Endodermal cell (in vitro differentiated cells): Measurements from ENCODE around the gene FIGLA. TPM values are rescaled to one million over a fixed set of nuclear protein-coding genes. Genes with fewer than 3 reads are reported as not detected.

Experiments
- DNase-seq: peaks from one replicate; pipeline ENCODE4 v3.0.0-alpha.2; 2017
- H3K27ac ChIP-seq: 2 replicates; pipeline ENCODE4 v1.5.1; 2013; ENCODE audit warnings: mild to moderate bottlenecking, low read depth, low read length, moderate library complexity
- H3K27me3 ChIP-seq: 2 replicates; pipeline ENCODE4 v1.6.1; 2013; ENCODE audit warnings: mild to moderate bottlenecking, low read length, moderate library complexity; ENCODE audit not compliant: insufficient read depth, control insufficient read depth, poor library complexity, severe bottlenecking
- H3K36me3 ChIP-seq: 2 replicates; pipeline ENCODE4 v1.7.0; 2013; ENCODE audit warnings: mild to moderate bottlenecking, low read length, moderate library complexity; ENCODE audit not compliant: control insufficient read depth, insufficient read depth
- H3K4me1 ChIP-seq: one replicate; pipeline ENCODE4 v1.7.0; 2013; ENCODE audit warnings: low read length; ENCODE audit not compliant: control insufficient read depth, insufficient read depth
- H3K4me3 ChIP-seq: 2 replicates; pipeline ENCODE4 v1.5.1; 2013; ENCODE audit warnings: mild to moderate bottlenecking, low read length, moderate library complexity
- H3K9ac ChIP-seq: 2 replicates; pipeline ENCODE4 v1.6.1; 2013; ENCODE audit warnings: mild to moderate bottlenecking, low read length, moderate library complexity; ENCODE audit not compliant: poor library complexity, severe bottlenecking; ENCODE audit errors: extremely low read depth
- H3K9me3 ChIP-seq: 2 replicates; pipeline ENCODE4 v1.6.1; 2013; ENCODE audit warnings: mild to moderate bottlenecking, low read length, moderate library complexity; ENCODE audit not compliant: control insufficient read depth
- H3K27ac Mint-ChIP-seq: 2 replicates; pipeline ENCODE4 v1.8.0; 2020; ENCODE audit warnings: mixed read lengths
- H3K27me3 Mint-ChIP-seq: 2 replicates; pipeline ENCODE4 v1.8.0; 2021; ENCODE audit warnings: mild to moderate bottlenecking, mixed read lengths; ENCODE audit not compliant: insufficient read depth
- H3K36me3 Mint-ChIP-seq: 2 replicates; pipeline ENCODE4 v1.8.0; 2020; ENCODE audit warnings: low read depth, mixed read lengths
- H3K4me1 Mint-ChIP-seq: 2 replicates; pipeline ENCODE4 v1.8.0; 2020; ENCODE audit warnings: mixed read lengths
- H3K4me3 Mint-ChIP-seq: 2 replicates; pipeline ENCODE4 v1.8.0; 2020; ENCODE audit warnings: mild to moderate bottlenecking, moderate library complexity, mixed read lengths
- H3K9me3 Mint-ChIP-seq: 2 replicates; pipeline ENCODE4 v1.8.0; 2020; ENCODE audit warnings: mild to moderate bottlenecking, mixed read lengths
- WGBS, 2 experiments: methylation state at CpG; one replicate each; pipeline versions ENCODE4 v1.1.5 to v1.1.7; 2013; ENCODE audit warnings: missing lambda C conversion rate in 2 of 2, mixed read lengths in 1 of 2; ENCODE audit not compliant: insufficient coverage in 1 of 2, insufficient read length in 1 of 2; 5-methylcytosine and 5-hydroxymethylcytosine counted together
- total RNA-seq, 2 donors: library from RNA; stranded (reverse); fragmentation: NEBNext Ultra II Directional in 1 of 2; extraction: Animal tissue kit (Norgen Biotek cat#: 25700) in 1 of 2; gene quantifications; 2 replicates in 1 of 2; 3 replicates in 1 of 2; pipeline ENCODE4 v1.2.1, GENCODE V29; 2021
- TF ChIP-seq, protein P1 (sequence below): fragments of 200-600 bp; sonication (generic); conservative IDR thresholded peaks from 2 replicates; pipeline ENCODE4 v1.5.0; 2021; ENCODE audit warnings: antibody characterized with exemption, mild to moderate bottlenecking

FIGLA gene
- total RNA-seq, 2 donors from 2014 or later = not detected

DNA sequence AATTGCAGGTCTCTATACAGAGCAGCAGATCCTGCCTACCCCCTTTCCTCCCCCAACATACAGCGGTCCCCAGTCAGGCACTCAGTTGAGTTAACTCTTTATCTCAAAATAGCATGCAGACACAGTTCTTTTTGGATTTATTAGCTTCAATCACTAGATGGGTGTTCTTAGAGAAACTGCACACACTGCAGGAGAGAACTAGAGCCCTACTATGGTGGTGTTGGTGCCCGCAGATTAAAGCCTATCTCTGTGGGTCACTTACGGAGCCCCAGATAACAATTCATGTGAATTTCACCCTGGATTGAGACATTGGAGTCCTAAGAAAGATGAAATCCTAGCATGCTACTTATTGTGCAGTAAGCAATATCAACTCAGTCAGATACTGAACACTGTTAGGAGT lies 34.3 kb downstream of the FIGLA start:
- H3K4me3 Mint-ChIP-seq = no peak overlapping the region
- Histone ChIP-seq H3K4me1 (no peaks in the 10 kb centered on the region), H3K36me3 (no peaks in the 10 kb centered on the region), H3K9ac (no peak overlapping the region), H3K9me3 (no peaks in the 10 kb centered on the region), H3K4me3 (no peak overlapping the region), H3K27ac (no peak overlapping the region), H3K27me3 (peaks cover 6% of the 10 kb centered on the region)
- peaks cover 30% of the 10 kb centered on the region for H3K27me3 Mint-ChIP-seq
- no peaks in the 10 kb centered on the region for H3K36me3 Mint-ChIP-seq
- no peak for DNase-seq
- peaks cover 2% of the 10 kb centered on the region for H3K4me1 Mint-ChIP-seq
- TF ChIP-seq, protein P1, sequence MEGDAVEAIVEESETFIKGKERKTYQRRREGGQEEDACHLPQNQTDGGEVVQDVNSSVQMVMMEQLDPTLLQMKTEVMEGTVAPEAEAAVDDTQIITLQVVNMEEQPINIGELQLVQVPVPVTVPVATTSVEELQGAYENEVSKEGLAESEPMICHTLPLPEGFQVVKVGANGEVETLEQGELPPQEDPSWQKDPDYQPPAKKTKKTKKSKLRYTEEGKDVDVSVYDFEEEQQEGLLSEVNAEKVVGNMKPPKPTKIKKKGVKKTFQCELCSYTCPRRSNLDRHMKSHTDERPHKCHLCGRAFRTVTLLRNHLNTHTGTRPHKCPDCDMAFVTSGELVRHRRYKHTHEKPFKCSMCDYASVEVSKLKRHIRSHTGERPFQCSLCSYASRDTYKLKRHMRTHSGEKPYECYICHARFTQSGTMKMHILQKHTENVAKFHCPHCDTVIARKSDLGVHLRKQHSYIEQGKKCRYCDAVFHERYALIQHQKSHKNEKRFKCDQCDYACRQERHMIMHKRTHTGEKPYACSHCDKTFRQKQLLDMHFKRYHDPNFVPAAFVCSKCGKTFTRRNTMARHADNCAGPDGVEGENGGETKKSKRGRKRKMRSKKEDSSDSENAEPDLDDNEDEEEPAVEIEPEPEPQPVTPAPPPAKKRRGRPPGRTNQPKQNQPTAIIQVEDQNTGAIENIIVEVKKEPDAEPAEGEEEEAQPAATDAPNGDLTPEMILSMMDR = no peak
- H3K27ac Mint-ChIP-seq = no peak overlapping the region
- no peaks in the 10 kb centered on the region for H3K9me3 Mint-ChIP-seq
- WGBS, 2 experiments = 88 to 90% methylated on average over 3 of the region's 3 CpGs

DNA sequence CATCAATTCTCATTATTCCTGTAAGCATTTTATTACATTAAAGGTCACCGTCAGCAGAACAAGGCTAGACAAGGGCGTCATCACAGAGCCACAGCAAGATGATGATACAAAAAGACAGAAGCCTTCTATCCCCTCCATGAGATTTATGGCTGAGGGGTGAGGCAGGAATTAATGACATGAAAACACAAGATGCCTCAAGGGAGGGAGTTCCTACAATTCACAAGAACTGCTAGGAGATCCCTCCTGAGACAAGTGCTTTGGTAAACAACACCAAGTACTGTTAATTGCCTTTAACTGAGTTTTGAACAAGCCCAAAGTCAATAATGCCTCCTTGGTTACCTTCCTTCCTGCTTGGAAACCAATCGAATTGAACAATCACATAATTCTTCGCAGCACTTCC lies 36.5 kb downstream of the FIGLA start:
- Mint-ChIP-seq H3K36me3 (no peaks in the 10 kb centered on the region), H3K4me1 (peaks cover 4% of the 10 kb centered on the region), H3K9me3 (no peaks in the 10 kb centered on the region), H3K27ac (no peak overlapping the region), H3K4me3 (no peak overlapping the region), H3K27me3 (peaks cover 35% of the 10 kb centered on the region)
- no peak overlapping the region for H3K27ac ChIP-seq
- H3K4me1 ChIP-seq = no peaks in the 10 kb centered on the region
- no peaks in the 10 kb centered on the region for H3K9me3 ChIP-seq
- H3K27me3 ChIP-seq = peaks cover 6% of the 10 kb centered on the region
- no peaks in the 10 kb centered on the region for H3K36me3 ChIP-seq
- DNase-seq = no peak
- WGBS, 2 experiments = 80 to 81% methylated on average over 3 to 4 of the region's 4 CpGs
- H3K4me3 ChIP-seq = no peak overlapping the region
- no peak overlapping the region for H3K9ac ChIP-seq
- TF ChIP-seq, protein P1 = no peak

DNA sequence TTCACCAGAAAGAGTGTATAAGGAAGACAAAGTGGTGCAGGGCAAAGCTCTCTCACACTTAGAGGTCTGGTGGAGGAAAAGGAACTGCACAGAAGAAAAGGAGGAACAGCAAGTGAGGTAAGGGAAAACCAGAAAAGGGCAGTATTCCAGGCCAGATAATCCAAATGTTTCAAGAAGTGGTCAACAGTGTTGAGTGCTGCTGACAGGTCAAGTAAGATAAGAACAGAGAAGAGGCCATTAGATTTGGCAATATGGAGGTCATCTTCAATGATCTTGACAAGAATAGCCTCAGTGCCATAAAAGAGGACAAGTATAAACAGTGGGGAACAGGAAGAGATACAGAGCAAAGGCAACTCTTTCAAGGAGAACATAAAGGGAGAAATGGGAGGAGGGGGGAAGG lies 37.4 kb downstream of the FIGLA start:
- Mint-ChIP-seq H3K4me3 (no peak overlapping the region), H3K27me3 (peaks cover 30% of the 10 kb centered on the region), H3K27ac (no peak overlapping the region), H3K36me3 (no peaks in the 10 kb centered on the region), H3K4me1 (peaks cover 5% of the 10 kb centered on the region), H3K9me3 (no peaks in the 10 kb centered on the region)
- Histone ChIP-seq H3K9me3 (no peaks in the 10 kb centered on the region), H3K36me3 (no peaks in the 10 kb centered on the region), H3K27me3 (peaks cover 6% of the 10 kb centered on the region), H3K4me3 (no peak overlapping the region), H3K9ac (no peak overlapping the region), H3K4me1 (no peaks in the 10 kb centered on the region), H3K27ac (no peak overlapping the region)
- TF ChIP-seq, protein P1 = no peak
- DNase-seq = no peak
